Adrenal gland (tissue), 19 donors: ENCODE data around the gene C1GALT1C1. TPM values are rescaled to one million over a fixed set of nuclear protein-coding genes. Genes with fewer than 3 reads are reported as not detected.
A peak's percentile ranks its signal among the peaks of the same experiment; 100 is the strongest.

Experiments used
- DNase-seq, 7 donors: peaks; one replicate each; pipeline ENCODE4 v3.0.0-alpha.2; 2019 to 2020
- H3K27ac ChIP-seq, 5 donors: fragments of 200-600 bp; sonication (generic) in 4 of 5; 1 replicate in 3 of 5; 2 replicates in 2 of 5; pipeline versions ENCODE4 v1.5.1 to v1.8.0; 2016 to 2020; ENCODE audit warnings: mild to moderate bottlenecking in 1 of 5
- H3K27me3 ChIP-seq: fragments of 200-600 bp; 2 replicates; pipeline ENCODE4 v1.8.0; 2021
- H3K36me3 ChIP-seq, 2 donors: fragments of 200-600 bp; replicated peaks in 1 of 2; 1 replicate in 1 of 2; 2 replicates in 1 of 2; pipeline versions ENCODE4 v1.5.1 to v1.8.0; 2018 to 2022
- H3K4me1 ChIP-seq, 2 donors: fragments of 200-600 bp; replicated peaks in 1 of 2; 1 replicate in 1 of 2; 2 replicates in 1 of 2; pipeline versions ENCODE4 v1.5.1 to v1.8.0; 2018 to 2021
- H3K4me3 ChIP-seq, 4 donors: fragments of 200-600 bp; sonication (generic) in 3 of 4; one replicate each; pipeline ENCODE4 v1.5.1; 2016 to 2018
- H3K9me3 ChIP-seq, 3 donors: fragments of 200-600 bp; sonication (generic) in 1 of 3; replicated peaks in 1 of 3; 1 replicate in 2 of 3; 2 replicates in 1 of 3; pipeline versions ENCODE4 v1.5.1 to v1.8.0; 2016 to 2021
- CTCF ChIP-seq, 6 experiments: fragments of 450-650 bp in 4 of 6; fragments of 200-600 bp in 2 of 6; sonication (generic) in 1 of 6; IDR thresholded peaks; 1 replicate in 5 of 6; 2 replicates in 1 of 6; pipeline versions ENCODE4 v1.5.1 to v1.8.0; 2016 to 2021; ENCODE audit warnings: antibody characterized with exemption in 6 of 6, mild to moderate bottlenecking in 2 of 6, moderate library complexity in 1 of 6
- POLR2A ChIP-seq, 2 donors: fragments of 450-650 bp; IDR thresholded peaks; one replicate each; pipeline ENCODE4 v1.6.1; 2017; ENCODE audit warnings: antibody characterized with exemption in 2 of 2, mild to moderate bottlenecking in 2 of 2, moderate library complexity in 1 of 2
- WGBS, 4 donors: extraction: QIAGEN DNeasy Blood & Tissue Kit in 2 of 4; methylation state at CpG; one replicate each; pipeline versions ENCODE4 v1.1.5 to v1.1.7; 2013 to 2017; 5-methylcytosine and 5-hydroxymethylcytosine counted together
- intact Hi-C, 2 donors: fragments of 100-400 bp; cut with DNase I; formaldehyde crosslinking; loops; one replicate each; pipeline versions ENCODE4 v1.14.1 to v1.15.0; 2022 to 2023
- long read RNA-seq, 10 donors: library from polyadenylated mRNA in 3 of 10; unstranded in 2 of 10; stranded (forward) in 1 of 10; transcript quantifications; one replicate each; pipeline ENCODE4 v2.0.0 and lab custom pipeline, GENCODE V29; 2021 to 2026
- polyA plus RNA-seq, 3 donors: library from polyadenylated mRNA; stranded (reverse); fragments of 200-250 nt in 2 of 3; fragments of 350-450 nt in 1 of 3; fragmentation: Illumina TruSeq in 1 of 3; extraction: RNeasy Lipid Tissue Mini Kit (QIAGEN cat#74804) in 1 of 3; gene quantifications; one replicate each; pipeline ENCODE4 v1.2.3, GENCODE V29; 2013 to 2014
- total RNA-seq, 9 donors: library from RNA; depleted of rRNA in 4 of 9; stranded (reverse); fragments of >200 nt in 4 of 9; fragments of 120-200 nt in 1 of 9; fragmentation: NEBNext Ultra II Directional in 1 of 9; extraction: Animal tissue kit (Norgen Biotek cat#: 25700) in 1 of 9; gene quantifications; one replicate each; pipeline versions ENCODE4 v1.1.0 to v1.2.4, GENCODE V29; 2013 to 2023
- donor health status: healthy with polysubstance abuse.
- donor health status: Bipolar disorder and iron deficiency.
- donor health status: DM: yes; HTN: yes; CAD: no.
- donor health status: DM: no; HTN: no; CAD: no.
- donor health status: DM: no; HTN: no; CAD: no.
- donor health status: DM: yes; HTN: yes; CAD: no.

C1GALT1C1 gene
- total RNA-seq (10 to 100 TPM; 26.2 to 57.7 (median 37.0) TPM), polyA plus RNA-seq (10 to 100 TPM in 2 of 3 donors, 1 to 10 TPM in 1; 7.8 to 55.6 (median 16.6) TPM)
- long read RNA-seq, donor 1, transcript C1GALT1C1-201 (2 exons, 1,613 nt): major isoform, 28 of 28 reads
- long read RNA-seq, donor 1, partial matches to known transcripts: 0 of 28 reads
- long read RNA-seq, donor 1, other reads (novel, unspliced or antisense): 0 of 28 reads
- long read RNA-seq, donor 2, transcript C1GALT1C1-201 (2 exons, 1,613 nt): major isoform, 9 of 9 reads
- long read RNA-seq, donor 2, partial matches to known transcripts: 0 of 9 reads
- long read RNA-seq, donor 2, other reads (novel, unspliced or antisense): 0 of 9 reads
- long read RNA-seq, donor 3, transcript C1GALT1C1-201 (2 exons, 1,613 nt): major isoform, 15 of 15 reads
- long read RNA-seq, donor 3, partial matches to known transcripts: 0 of 15 reads
- long read RNA-seq, donor 3, other reads (novel, unspliced or antisense): 0 of 15 reads
- long read RNA-seq, donor 4, transcript C1GALT1C1-201 (2 exons, 1,613 nt): major isoform, 30 of 32 reads
- long read RNA-seq, donor 4, partial matches to known transcripts: 1 of 32 reads
- long read RNA-seq, donor 4, other reads (novel, unspliced or antisense): 1 of 32 reads
- long read RNA-seq, donor 5, transcript C1GALT1C1-201 (2 exons, 1,613 nt): major isoform, 50 of 53 reads
- long read RNA-seq, donor 5, partial matches to known transcripts: 1 of 53 reads
- long read RNA-seq, donor 5, other reads (novel, unspliced or antisense): 2 of 53 reads
- long read RNA-seq, donor 6, transcript C1GALT1C1-201 (2 exons, 1,613 nt): major isoform, 28 of 28 reads
- long read RNA-seq, donor 6, partial matches to known transcripts: 0 of 28 reads
- long read RNA-seq, donor 6, other reads (novel, unspliced or antisense): 0 of 28 reads
- long read RNA-seq, donor 7: 0 reads
- long read RNA-seq, donor 8, transcript C1GALT1C1-201 (2 exons, 1,613 nt): major isoform, 12 of 12 reads
- long read RNA-seq, donor 8, partial matches to known transcripts: 0 of 12 reads
- long read RNA-seq, donor 8, other reads (novel, unspliced or antisense): 0 of 12 reads
- long read RNA-seq, donor 9, transcript C1GALT1C1-201 (2 exons, 1,613 nt): major isoform, 9 of 39 reads
- long read RNA-seq, donor 9, partial matches to known transcripts: 30 of 39 reads
- long read RNA-seq, donor 9, other reads (novel, unspliced or antisense): 0 of 39 reads
- long read RNA-seq, donor 10, partial matches to known transcripts: 0 of 3 reads
- long read RNA-seq, donor 10, other reads (novel, unspliced or antisense): 0 of 3 reads

GRCh38 chrX:120629667-120630537 is at the start of gene C1GALT1C1:
Gene C1GALT1C1, minus strand, starts transcription at chrX:120630054. Its CDS starts 2,888 bp downstream, at chrX:120627166.
- Histone ChIP-seq H3K4me1 (peaks cover 0 to 9% of the 10 kb centered on the region in 2 donors), H3K27me3 (no peaks in the 10 kb centered on the region), H3K27ac (peak within 1 kb of the TSS; percentile 76 to 91 (median 86)), H3K36me3 (no peaks in the 10 kb centered on the region), H3K9me3 (no peaks in the 10 kb centered on the region), H3K4me3 (peak within 1 kb of the TSS in 2 of 4 donors; percentile 30 to 60)
- 0 to 33% (median 13%) methylated on average over 8 to 68 of the region's 68 CpGs for WGBS, 4 donors
- intact Hi-C loops: no loop called here
- no peak for TF ChIP-seq CTCF (IDR thresholded peaks at IDR 0.05)
- peak; percentile 59 to 87 for TF ChIP-seq POLR2A (IDR thresholded peaks at IDR 0.05)
- peak; percentile 89 to 97 (median 95) for DNase-seq

GRCh38 chrX:120677004-120677652 is 47.3 kb upstream of the C1GALT1C1 start:
- Histone ChIP-seq H3K36me3 (no peaks in the 10 kb centered on the region), H3K27me3 (no peaks in the 10 kb centered on the region), H3K4me1 (peaks cover 1 to 12% of the 10 kb centered on the region in 2 donors), H3K9me3 (no peaks in the 10 kb centered on the region), H3K4me3 (no peak overlapping the region), H3K27ac (no peak overlapping the region)
- 62 to 91% (median 72%) methylated on average over 2 of the region's 2 CpGs for WGBS, 4 donors
- no peak for DNase-seq
- TF ChIP-seq POLR2A (IDR thresholded peaks at IDR 0.05) (no peak), CTCF (IDR thresholded peaks at IDR 0.05) (no peak)
- intact Hi-C loops: no loop called here

DNA sequence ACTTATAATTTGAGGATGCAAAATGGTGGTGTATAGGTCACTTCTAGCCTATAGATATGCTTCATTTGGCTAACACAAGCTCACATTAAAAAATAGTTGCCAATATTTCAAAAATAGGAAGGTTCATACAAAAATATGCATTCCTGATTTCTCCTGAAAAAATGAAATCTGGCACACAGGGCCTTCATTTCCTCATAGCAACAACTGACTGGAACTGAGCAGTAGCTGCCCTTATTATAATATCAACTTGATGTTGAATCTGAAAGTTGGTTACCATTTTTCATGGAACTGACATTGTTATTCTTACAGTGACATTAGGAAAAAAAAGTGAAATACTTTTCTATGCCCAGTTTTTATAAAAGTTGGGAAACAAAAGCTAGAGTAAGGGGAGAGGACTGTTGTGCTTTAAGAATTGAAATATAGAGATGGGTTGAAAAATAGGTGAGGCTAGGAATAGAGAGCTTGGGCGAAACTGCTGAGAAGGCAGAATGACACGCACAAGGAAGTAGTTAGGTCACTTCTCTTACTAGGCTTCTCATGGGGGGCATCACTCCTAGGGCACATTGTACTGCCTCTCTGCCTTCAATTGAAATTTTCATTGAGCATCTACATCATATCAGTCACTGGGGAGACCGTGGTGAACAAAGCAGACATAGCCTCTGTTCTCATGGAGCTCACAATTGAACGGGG is 43.1 kb upstream of the C1GALT1C1 start:
- no peaks in the 10 kb centered on the region for H3K9me3 ChIP-seq
- H3K4me3 ChIP-seq: no peak overlapping the region
- H3K36me3 ChIP-seq: no peaks in the 10 kb centered on the region
- intact Hi-C loops: no loop called here
- H3K27me3 ChIP-seq: no peaks in the 10 kb centered on the region
- DNase-seq: no peak
- no peak for TF ChIP-seq POLR2A (IDR thresholded peaks at IDR 0.05)
- TF ChIP-seq CTCF (IDR thresholded peaks at IDR 0.05): no peak
- peaks cover 5 to 15% of the 10 kb centered on the region in 2 donors for H3K4me1 ChIP-seq
- H3K27ac ChIP-seq: peak overlapping the region; percentile 10 to 89 (median 66)
- WGBS, 4 donors: 76 to 94% (median 83%) methylated on average over 4 of the region's 4 CpGs
